K562 (cell line): ENCODE data around the gene ARFGAP1. TPM values are rescaled to one million over a fixed set of nuclear protein-coding genes. Genes with fewer than 3 reads are reported as not detected.

ENCODE experiments used
- ATAC-seq: fragments of 200-7000 bp; cut with Tn5 transposase; 3 replicates; pipeline ENCODE4 v1.9.1; 2020; ENCODE audit warnings: moderate library complexity
- BruUV-seq: library from RNA; stranded (reverse); fragments of 400-500 nt; replicated peaks from 2 replicates; lab custom pipeline; 2021; lab: Mats Ljungman, UMichigan
- CTCF ChIA-PET: fragments of 300-600 bp; formaldehyde crosslinking; extraction: SDS; loops from one replicate; lab custom pipeline; 2021; ENCODE audit warnings: low intra/inter-chr PET ratio; lab: Yijun Ruan, JAX
- POLR2A ChIA-PET: fragments of 300-600, 350-650 bp; sonication (Branson Sonifier 250); formaldehyde crosslinking; extraction: SDS; loops from one replicate; lab custom pipeline; 2021; ENCODE audit warnings: antibody characterized with exemption, inconsistent platforms; lab: Yijun Ruan, JAX
- DNase-seq, 4 experiments: peaks; one replicate each; pipeline versions ENCODE4 v3.0.0 to v3.0.0-alpha.2; 2011 to 2018; ENCODE audit warnings: low spot score in 3 of 4, mixed read lengths in 3 of 4; ENCODE audit errors: extremely low read depth in 1 of 4
- FAIRE-seq: peaks from 2 replicates; lab custom pipeline; 2011; peaks lifted over from hg19 to GRCh38; lab: Jason Lieb, UNC
- H2AFZ ChIP-seq: 2 replicates; pipeline ENCODE4 v1.6.0; 2011; ENCODE audit warnings: low read depth, low read length, control low read depth, inconsistent platforms
- H3K27ac ChIP-seq: fragments of 200-600 bp; 3 replicates; pipeline ENCODE4 v1.8.0; 2011; ENCODE audit warnings: low read depth, mild to moderate bottlenecking, control low read depth, inconsistent platforms, low read length, moderate library complexity, mixed read lengths; ENCODE audit errors: extremely low read depth
- H3K27me3 ChIP-seq, 2 experiments: fragments of 300-600 bp in 1 of 2; 2 replicates in 1 of 2; 3 replicates in 1 of 2; pipeline versions ENCODE4 v1.6.0 to v1.8.0; 2011; ENCODE audit warnings: inconsistent platforms in 2 of 2, low read length in 2 of 2, mild to moderate bottlenecking in 1 of 2, mixed read lengths in 1 of 2, moderate library complexity in 1 of 2; ENCODE audit not compliant: control insufficient read depth in 2 of 2, insufficient read depth in 2 of 2
- H3K36me3 ChIP-seq: fragments of 300-600 bp; 3 replicates; pipeline ENCODE4 v1.8.0; 2011; ENCODE audit warnings: mild to moderate bottlenecking, low read length, inconsistent platforms; ENCODE audit not compliant: control insufficient read depth, insufficient read depth
- H3K4me1 ChIP-seq, 2 experiments: fragments of 200-600 bp in 1 of 2; replicated peaks in 1 of 2; 2 replicates in 1 of 2; 3 replicates in 1 of 2; pipeline versions ENCODE4 v1.5.1 to v1.8.0; 2011; ENCODE audit warnings: inconsistent platforms in 2 of 2, low read length in 2 of 2, mild to moderate bottlenecking in 1 of 2, mixed read lengths in 1 of 2, moderate library complexity in 1 of 2; ENCODE audit not compliant: control insufficient read depth in 2 of 2, insufficient read depth in 2 of 2
- H3K4me2 ChIP-seq: 2 replicates; pipeline ENCODE4 v1.6.1; 2011; ENCODE audit warnings: low read length, control low read depth, inconsistent platforms, mixed read lengths; ENCODE audit not compliant: insufficient read depth
- H3K4me3 ChIP-seq: fragments of 200-600 bp; sonication (generic), shearing (Covaris generic); 2 replicates; pipeline ENCODE4 v1.5.1; 2016; ENCODE audit warnings: control low read depth, inconsistent platforms
- H3K79me2 ChIP-seq: fragments of 200-600 bp; 3 replicates; pipeline ENCODE4 v1.8.0; 2011; ENCODE audit warnings: low read length, inconsistent platforms; ENCODE audit not compliant: control insufficient read depth, insufficient read depth
- H3K9ac ChIP-seq, 2 experiments: 2 replicates each; pipeline versions ENCODE4 v1.6.0 to v1.6.1; 2011; ENCODE audit warnings: low read depth in 2 of 2, low read length in 2 of 2, control low read depth in 1 of 2, inconsistent platforms in 1 of 2, mild to moderate bottlenecking in 1 of 2, mixed read lengths in 1 of 2; ENCODE audit not compliant: insufficient read depth in 1 of 2
- H3K9me1 ChIP-seq: one replicate; pipeline ENCODE4 v1.6.0; 2011; ENCODE audit warnings: inconsistent platforms, mild to moderate bottlenecking, low read length, moderate library complexity; ENCODE audit not compliant: control insufficient read depth, insufficient read depth
- H3K9me3 ChIP-seq: replicated peaks from 2 replicates; pipeline ENCODE4 v1.5.1; 2011; ENCODE audit warnings: low read depth, low read length, inconsistent platforms; ENCODE audit not compliant: control insufficient read depth, insufficient read depth
- H4K20me1 ChIP-seq: replicated peaks from 2 replicates; pipeline ENCODE4 v1.6.1; 2011; ENCODE audit warnings: low read length, inconsistent platforms, mixed read lengths; ENCODE audit not compliant: control insufficient read depth, insufficient read depth
- BHLHE40 ChIP-seq: IDR thresholded peaks from 2 replicates; pipeline ENCODE4 v1.6.1; 2011; ENCODE audit warnings: low read length, improper control_type of control experiment
- CTCF ChIP-seq, 3 experiments: IDR thresholded peaks in 2 of 3; conservative IDR thresholded peaks in 1 of 3; 2 replicates each; pipeline ENCODE4 v1.5.1; 2011 to 2012; ENCODE audit warnings: low read length in 3 of 3, mild to moderate bottlenecking in 3 of 3, control low read depth in 2 of 3, improper control_type of control experiment in 1 of 3, inconsistent platforms in 1 of 3, low read depth in 1 of 3, mixed read lengths in 1 of 3, moderate library complexity in 1 of 3; ENCODE audit not compliant: insufficient read depth in 2 of 3
- EWSR1 ChIP-seq: fragments of 450-650 bp; IDR thresholded peaks from 2 replicates; pipeline ENCODE4 v1.6.1; 2018; ENCODE audit warnings: borderline replicate concordance, mild to moderate bottlenecking, low read depth, moderate library complexity; ENCODE audit not compliant: partially characterized antibody
- MIER1 ChIP-seq: fragments of 450-650 bp; IDR thresholded peaks from 2 replicates; pipeline ENCODE4 v1.6.1; 2016; ENCODE audit warnings: antibody characterized with exemption, mild to moderate bottlenecking, low read depth
- NCOA2 ChIP-seq, 2 experiments: fragments of 450-650 bp; IDR thresholded peaks; 2 replicates each; pipeline ENCODE4 v1.6.1; 2018; ENCODE audit warnings: mild to moderate bottlenecking in 2 of 2, moderate library complexity in 1 of 2; ENCODE audit not compliant: partially characterized antibody in 2 of 2
- POLR2A ChIP-seq: fragments of 450-650 bp; conservative IDR thresholded peaks from 2 replicates; pipeline ENCODE4 v1.6.1; 2016
- SMARCA4 ChIP-seq: fragments of 450-650 bp; IDR thresholded peaks from 2 replicates; pipeline ENCODE4 v1.6.1; 2016
- SRF ChIP-seq, 2 experiments: fragments of 250-450, 450-650 bp in 1 of 2; sonication (Bioruptor Pico) in 1 of 2; sonication (generic) in 1 of 2; formaldehyde crosslinking; IDR thresholded peaks; 2 replicates each; pipeline versions ENCODE4 v1.5.0 to v1.5.1; 2020 to 2022; ENCODE audit warnings: mild to moderate bottlenecking in 1 of 2, missing genetic modification reagents in 1 of 2
- TBL1XR1 ChIP-seq, 2 experiments: IDR thresholded peaks; 2 replicates each; pipeline ENCODE4 v1.6.1; 2012; ENCODE audit warnings: improper control_type of control experiment in 2 of 2, low read length in 2 of 2, mild to moderate bottlenecking in 1 of 2
- ZNF609 ChIP-seq: sonication (generic); formaldehyde crosslinking; IDR thresholded peaks from 2 replicates; pipeline ENCODE4 v1.8.1; 2023; ENCODE audit warnings: missing genetic modification reagents, mild to moderate bottlenecking, borderline replicate concordance
- WGBS: fragments of 100-300 bp; shearing (Covaris generic); methylation state at CpG from one replicate; pipeline ENCODE4 v1.1.6; 2016; ENCODE audit warnings: low coverage, mixed read lengths; ENCODE audit not compliant: insufficient coverage; ENCODE audit errors: missing lambda C conversion rate; 5-methylcytosine and 5-hydroxymethylcytosine counted together
- in situ Hi-C: fragments of 300-500 bp; cut with MboI; formaldehyde crosslinking; loops from 4 replicates; pipeline ENCODE4 v1.15.0; 2018; ENCODE audit warnings: inconsistent platforms, mixed read lengths
- intact Hi-C: fragments of 100-400 bp; cut with micrococcal nuclease; formaldehyde crosslinking; loops from 2 replicates; pipeline ENCODE4 v1.14.2; 2022
- polyA plus RNA-seq, 8 experiments: library from polyadenylated mRNA; depleted of rRNA in 4 of 8; stranded (reverse) in 5 of 8; unstranded in 3 of 8; fragments of >200 nt; fragmentation: Nextera tagmentation in 2 of 8; fragmentation: Illumina TruSeq in 1 of 8; extraction: Ambion mirVana in 2 of 8; extraction: Trizol in 1 of 8; gene quantifications; 2 replicates each; pipeline versions ENCODE4 v1.2.1 to v1.2.3, GENCODE V29; 2011 to 2014; ENCODE audit warnings: inconsistent platforms in 1 of 8, missing spikeins in 1 of 8
- total RNA-seq, 7 experiments: library from RNA; depleted of rRNA in 6 of 7; stranded (reverse); fragments of >200 nt in 6 of 7; fragmentation: Illumina TruSeq in 2 of 7; extraction: Trizol in 2 of 7; gene quantifications; 2 replicates each; pipeline versions ENCODE4 v1.2.1 to v1.2.3, GENCODE V29; 2011 to 2021; ENCODE audit warnings: low replicate concordance in 1 of 7
- TF ChIP-seq, protein P1 (sequence below): fragments of 250-450 bp; sonication (Bioruptor Pico); IDR thresholded peaks from 2 replicates; pipeline ENCODE4 v1.8.0; 2022; ENCODE audit warnings: moderate library complexity, mild to moderate bottlenecking, inconsistent platforms
- TF ChIP-seq, protein P2 (sequence below), 2 experiments: fragments of 450-650 bp; IDR thresholded peaks; 2 replicates each; pipeline ENCODE4 v1.6.1; 2016

The ARFGAP1 gene
- total and polyA plus RNA-seq, 9 of the 15 experiments (the other 6 are each of a cell fraction or from before 2014, with no cell fraction given) = 0.53 to 102 (median 33.5) TPM

GRCh38 chr20:63238514-63239125, 34.0 kb upstream of the ARFGAP1 start:
- no peak overlapping the region for H3K4me2 ChIP-seq
- H3K79me2 ChIP-seq = no peaks in the 10 kb centered on the region
- CTCF ChIA-PET = no interaction called here
- H3K27ac ChIP-seq = no peak overlapping the region
- peak; percentile 31 to 56 (median 51) for DNase-seq
- peaks cover 0 to 43% of the 10 kb centered on the region in 2 experiments; a peak in 3 of 5 replicates for H3K4me1 ChIP-seq
- POLR2A ChIA-PET = interaction anchor here (0.9 to 1.2 kb wide), 2 partner anchors 9 to 12 kb away, joined by 3 read pairs; no protein-coding TSS in a partner anchor
- intact Hi-C loops = no loop called here
- ATAC-seq = peak; percentile 75
- 4% methylated on average over 16 of the region's 16 CpGs for WGBS
- peaks cover 23 to 52% of the 10 kb centered on the region in 2 experiments; a peak in 4 of 5 replicates for H3K27me3 ChIP-seq
- no peaks in the 10 kb centered on the region for H3K9me3 ChIP-seq
- in situ Hi-C loops = no loop called here
- BruUV-seq = no TSS peak
- H3K9me1 ChIP-seq = no peaks in the 10 kb centered on the region
- H2AFZ ChIP-seq = no peak overlapping the region
- no peak for FAIRE-seq
- 0 out of 2 replicates have a peak, but pooled peaks cover 3% of the 10 kb centered on the region for H4K20me1 ChIP-seq
- no peak overlapping the region; a peak in 1 of 4 replicates for H3K9ac ChIP-seq
- no peak overlapping the region for H3K4me3 ChIP-seq
- H3K36me3 ChIP-seq = no peaks in the 10 kb centered on the region
- TF ChIP-seq SRF (CRISPR knock-in tag; IDR thresholded peaks at IDR 0.05) (no peak), CTCF (IDR thresholded peaks at IDR 0.05 in 2 of 3, conservative IDR thresholded peaks at IDR 0.05 in 1 of 3; ENCODE audit: insufficient read depth in 2 of 3, low read depth in 1 of 3, low read length in 3 of 3) (peak in 2 of 3 experiments; percentile 36 to 65; a peak in 4 of 6 replicates), MIER1 (no peak), ZNF609 (CRISPR knock-in tag) (no peak), BHLHE40 (peak; percentile 81), POLR2A (no peak), NCOA2 (IDR thresholded peaks at IDR 0.05; ENCODE audit: partially characterized antibody in 2 of 2) (no peak), EWSR1 (no peak), TBL1XR1 (IDR thresholded peaks at IDR 0.05; ENCODE audit: low read length in 2 of 2) (no peak), SMARCA4 (no peak)
- TF ChIP-seq, protein P1, sequence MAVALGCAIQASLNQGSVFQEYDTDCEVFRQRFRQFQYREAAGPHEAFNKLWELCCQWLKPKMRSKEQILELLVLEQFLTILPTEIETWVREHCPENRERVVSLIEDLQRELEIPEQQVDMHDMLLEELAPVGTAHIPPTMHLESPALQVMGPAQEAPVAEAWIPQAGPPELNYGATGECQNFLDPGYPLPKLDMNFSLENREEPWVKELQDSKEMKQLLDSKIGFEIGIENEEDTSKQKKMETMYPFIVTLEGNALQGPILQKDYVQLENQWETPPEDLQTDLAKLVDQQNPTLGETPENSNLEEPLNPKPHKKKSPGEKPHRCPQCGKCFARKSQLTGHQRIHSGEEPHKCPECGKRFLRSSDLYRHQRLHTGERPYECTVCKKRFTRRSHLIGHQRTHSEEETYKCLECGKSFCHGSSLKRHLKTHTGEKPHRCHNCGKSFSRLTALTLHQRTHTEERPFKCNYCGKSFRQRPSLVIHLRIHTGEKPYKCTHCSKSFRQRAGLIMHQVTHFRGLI = no peak
- TF ChIP-seq, protein P2, sequence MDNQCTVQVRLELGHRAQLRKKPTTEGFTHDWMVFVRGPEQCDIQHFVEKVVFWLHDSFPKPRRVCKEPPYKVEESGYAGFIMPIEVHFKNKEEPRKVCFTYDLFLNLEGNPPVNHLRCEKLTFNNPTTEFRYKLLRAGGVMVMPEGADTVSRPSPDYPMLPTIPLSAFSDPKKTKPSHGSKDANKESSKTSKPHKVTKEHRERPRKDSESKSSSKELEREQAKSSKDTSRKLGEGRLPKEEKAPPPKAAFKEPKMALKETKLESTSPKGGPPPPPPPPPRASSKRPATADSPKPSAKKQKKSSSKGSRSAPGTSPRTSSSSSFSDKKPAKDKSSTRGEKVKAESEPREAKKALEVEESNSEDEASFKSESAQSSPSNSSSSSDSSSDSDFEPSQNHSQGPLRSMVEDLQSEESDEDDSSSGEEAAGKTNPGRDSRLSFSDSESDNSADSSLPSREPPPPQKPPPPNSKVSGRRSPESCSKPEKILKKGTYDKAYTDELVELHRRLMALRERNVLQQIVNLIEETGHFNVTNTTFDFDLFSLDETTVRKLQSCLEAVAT (IDR thresholded peaks at IDR 0.05) = no peak
